CD4-positive, alpha-beta T cell treated with Interferon gamma for 1 hour (primary cell): Measurements from ENCODE around the gene LGI2.
"Not testable (repeated sequence)": the region's sequence is repeated elsewhere in the genome, so short reads cannot be mapped to it uniquely, and the experiment has no call there.

Source experiments
- DNase-seq: peaks from one replicate; pipeline ENCODE4 v3.0.0-alpha.2; 2020

Gene LGI2, protein sequence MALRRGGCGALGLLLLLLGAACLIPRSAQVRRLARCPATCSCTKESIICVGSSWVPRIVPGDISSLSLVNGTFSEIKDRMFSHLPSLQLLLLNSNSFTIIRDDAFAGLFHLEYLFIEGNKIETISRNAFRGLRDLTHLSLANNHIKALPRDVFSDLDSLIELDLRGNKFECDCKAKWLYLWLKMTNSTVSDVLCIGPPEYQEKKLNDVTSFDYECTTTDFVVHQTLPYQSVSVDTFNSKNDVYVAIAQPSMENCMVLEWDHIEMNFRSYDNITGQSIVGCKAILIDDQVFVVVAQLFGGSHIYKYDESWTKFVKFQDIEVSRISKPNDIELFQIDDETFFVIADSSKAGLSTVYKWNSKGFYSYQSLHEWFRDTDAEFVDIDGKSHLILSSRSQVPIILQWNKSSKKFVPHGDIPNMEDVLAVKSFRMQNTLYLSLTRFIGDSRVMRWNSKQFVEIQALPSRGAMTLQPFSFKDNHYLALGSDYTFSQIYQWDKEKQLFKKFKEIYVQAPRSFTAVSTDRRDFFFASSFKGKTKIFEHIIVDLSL

DNA sequence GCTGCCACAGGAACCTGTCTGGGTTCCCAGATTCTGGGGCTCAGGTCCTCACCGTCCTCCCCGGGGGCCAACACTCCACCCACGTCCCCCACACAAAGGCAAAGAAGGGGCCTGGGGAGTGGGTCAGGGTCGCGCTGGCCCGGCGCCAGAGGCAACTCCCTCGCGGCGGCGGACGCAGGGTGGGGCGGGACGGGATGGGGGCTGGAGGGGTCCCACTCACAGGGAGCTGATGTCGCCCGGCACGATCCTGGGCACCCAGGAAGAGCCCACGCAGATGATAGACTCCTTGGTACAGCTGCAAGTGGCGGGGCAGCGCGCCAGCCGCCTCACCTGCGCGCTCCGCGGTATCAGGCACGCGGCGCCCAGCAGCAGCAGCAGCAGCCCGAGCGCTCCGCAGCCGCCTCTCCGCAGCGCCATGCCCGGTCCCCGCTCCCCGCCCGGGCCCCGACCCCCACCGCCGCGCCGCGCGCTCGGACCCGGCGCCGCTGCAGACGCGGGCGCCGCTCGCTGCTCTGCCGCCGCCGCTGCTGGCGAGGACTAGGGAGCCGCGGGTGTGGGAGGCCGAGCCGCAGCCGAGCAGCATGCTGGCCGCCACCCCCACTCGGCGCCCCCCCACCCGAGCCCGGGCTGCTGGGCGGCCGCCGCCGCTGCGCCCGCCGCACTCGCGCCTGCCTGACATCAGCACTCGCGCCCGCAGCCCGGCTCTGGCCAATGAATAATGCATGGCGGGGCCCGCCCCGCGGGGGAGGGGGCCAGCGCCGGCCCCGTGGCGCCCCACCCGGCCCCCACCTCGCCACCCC is at the start of gene LGI2:
LGI2 (minus strand) TSS at position 670 of the 800 bp plus-strand sequence; CDS start at position 417, 253 bp downstream.
- DNase-seq = no peak

DNA sequence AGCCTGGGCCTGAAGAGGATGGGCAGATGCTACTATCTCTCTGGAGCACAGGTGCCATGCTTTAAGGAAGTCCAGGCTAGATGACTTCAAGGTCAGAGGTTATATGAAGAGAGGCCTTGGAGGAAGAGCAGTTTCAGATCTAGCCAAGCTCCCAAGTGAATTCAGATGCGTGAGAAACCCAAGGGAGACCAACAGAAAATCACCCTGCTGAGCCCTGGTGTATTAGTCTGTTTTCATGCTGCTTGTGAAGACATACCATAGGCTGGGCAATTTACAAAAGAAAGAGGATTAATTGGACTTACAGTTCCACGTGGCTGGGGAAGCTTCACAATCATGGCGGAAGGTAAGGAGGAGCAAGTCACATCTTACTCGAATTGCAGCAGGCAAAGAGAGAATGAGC is 47.8 kb upstream of the LGI2 start:
- DNase-seq = no peak

DNA sequence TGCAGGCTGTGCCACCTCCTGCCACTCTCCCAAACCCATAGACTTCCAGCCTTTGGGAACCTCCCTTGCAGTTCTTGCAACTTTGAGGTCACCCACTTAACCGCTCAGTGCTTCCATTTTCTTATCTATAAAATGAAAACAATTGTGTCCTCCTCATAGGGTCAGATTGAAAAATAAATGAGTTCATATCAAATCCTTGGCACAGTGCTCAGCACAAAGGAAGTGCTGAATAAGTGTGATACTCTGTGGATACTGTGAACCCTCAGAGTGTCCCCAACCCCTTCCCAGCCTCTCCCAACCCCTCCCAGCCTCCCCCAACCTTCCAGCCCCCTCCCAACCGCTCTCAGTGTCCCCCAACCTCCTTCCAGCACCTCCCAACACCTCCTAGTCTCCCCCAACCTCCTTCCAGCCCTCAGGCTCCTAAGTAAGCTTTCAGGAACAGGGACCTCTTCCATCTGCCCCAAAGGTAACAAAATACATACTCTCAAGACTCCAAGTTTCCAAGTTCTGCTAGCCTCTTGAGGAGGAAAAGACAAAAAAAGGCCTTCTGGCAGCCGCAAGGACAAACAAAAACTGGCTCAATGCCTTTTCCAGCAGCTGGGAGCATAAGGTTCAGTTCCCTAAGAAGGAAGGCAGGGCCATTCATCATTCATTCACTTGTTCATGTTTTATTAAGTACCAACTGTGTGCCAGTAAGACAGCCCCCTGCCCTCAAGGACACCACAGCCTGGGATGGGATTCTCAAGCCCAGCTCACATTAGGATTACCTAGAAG is 46.1 kb upstream of the LGI2 start:
- no peak for DNase-seq

DNA sequence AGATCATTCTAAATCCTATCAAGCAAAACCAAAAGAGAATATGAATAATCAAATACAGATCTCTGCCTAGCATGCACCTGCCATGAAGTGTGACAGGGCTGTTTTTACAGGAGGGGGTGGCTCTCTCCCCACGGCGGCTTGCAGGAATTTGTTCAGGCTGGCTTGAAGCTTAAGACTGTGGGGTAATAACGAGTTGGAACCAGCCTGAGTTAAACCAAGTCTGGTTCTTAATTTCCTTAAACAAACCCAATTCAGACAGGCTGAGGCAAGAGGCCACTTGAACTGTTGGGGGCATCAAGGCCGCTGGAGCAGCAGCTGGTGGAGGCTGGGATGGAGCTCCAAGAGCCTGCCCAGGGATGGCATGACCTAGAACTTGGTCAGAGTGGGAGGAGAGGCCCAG is 45.1 kb upstream of the LGI2 start:
- DNase-seq = no peak

DNA sequence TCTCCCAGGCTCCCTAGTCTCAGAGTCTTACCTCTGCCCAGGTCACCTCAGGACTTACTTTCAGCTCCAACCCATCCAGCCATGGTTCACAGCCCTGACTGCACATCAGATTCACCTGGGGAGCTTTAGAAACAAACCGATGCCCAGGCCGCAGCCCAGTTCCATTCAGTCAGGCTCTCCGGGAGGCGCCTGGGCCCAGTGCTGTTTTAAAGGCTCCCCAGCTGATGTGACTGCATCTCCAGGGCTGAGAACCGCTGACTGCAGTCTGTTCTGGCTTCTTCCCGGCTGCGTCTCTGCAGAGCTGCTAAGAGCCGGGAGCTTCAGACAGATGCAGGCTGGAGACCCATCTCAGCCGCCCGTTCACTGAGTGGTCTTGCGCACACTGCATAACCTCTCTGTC is 44.4 kb upstream of the LGI2 start:
- no peak for DNase-seq

DNA sequence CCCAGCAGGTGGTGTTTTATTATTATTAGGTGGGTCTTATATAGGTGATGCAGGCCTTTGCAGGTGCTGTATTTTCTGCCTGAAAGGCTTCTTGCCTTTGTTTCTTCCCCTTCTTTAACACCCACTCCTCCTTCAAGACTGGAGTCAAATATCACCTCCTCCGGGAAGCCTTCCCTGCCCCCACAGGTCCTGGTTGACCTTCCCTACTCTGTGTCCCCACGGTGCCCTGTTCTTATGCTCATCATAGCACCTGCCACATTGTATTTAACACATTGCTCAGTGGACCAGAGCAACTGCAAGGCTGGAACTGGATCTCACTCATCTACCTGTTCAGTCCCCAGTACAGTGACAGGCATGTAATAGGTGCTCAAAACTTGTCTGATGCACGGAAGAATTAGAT is 39.8 kb upstream of the LGI2 start:
- no peak for DNase-seq

DNA sequence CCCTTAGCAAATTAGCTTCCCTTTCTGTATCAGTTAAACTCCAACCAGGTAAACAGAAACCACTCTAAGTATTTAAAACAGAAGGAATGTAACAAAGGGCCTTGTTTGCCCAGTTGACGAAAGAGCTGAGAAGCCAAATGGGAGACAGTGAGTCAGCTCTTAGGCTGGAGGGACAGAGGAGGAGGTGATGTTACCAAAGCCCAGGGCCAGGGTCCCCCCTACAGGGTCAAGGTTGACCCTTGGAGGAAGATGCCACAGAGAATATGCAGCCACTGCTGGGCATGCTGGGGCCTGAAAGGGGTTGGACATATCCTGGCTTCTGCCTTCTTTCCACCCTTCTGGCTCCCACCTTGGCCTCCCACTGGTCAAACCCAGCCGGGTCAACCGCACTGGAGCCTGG is 38.3 kb upstream of the LGI2 start:
- DNase-seq = no peak

DNA sequence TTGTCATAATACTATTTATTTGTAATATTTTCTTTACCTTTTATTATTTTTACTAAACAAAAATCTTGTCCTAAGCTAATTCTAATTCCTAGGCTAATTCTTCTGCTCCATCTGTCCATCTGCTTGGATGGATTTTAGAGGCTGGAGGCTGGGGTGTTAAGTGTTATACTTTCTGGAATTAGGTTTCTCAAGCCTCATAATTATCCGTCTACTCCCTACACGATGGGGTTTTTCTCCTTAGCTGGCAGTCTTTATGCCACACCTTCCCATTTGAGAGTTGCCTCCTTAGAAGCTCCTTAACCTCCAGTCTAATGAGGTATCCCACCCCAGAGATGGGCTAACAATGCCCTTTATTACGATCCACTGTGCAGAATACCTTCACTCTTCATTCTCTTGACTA is 37.6 kb upstream of the LGI2 start:
- DNase-seq = no peak

DNA sequence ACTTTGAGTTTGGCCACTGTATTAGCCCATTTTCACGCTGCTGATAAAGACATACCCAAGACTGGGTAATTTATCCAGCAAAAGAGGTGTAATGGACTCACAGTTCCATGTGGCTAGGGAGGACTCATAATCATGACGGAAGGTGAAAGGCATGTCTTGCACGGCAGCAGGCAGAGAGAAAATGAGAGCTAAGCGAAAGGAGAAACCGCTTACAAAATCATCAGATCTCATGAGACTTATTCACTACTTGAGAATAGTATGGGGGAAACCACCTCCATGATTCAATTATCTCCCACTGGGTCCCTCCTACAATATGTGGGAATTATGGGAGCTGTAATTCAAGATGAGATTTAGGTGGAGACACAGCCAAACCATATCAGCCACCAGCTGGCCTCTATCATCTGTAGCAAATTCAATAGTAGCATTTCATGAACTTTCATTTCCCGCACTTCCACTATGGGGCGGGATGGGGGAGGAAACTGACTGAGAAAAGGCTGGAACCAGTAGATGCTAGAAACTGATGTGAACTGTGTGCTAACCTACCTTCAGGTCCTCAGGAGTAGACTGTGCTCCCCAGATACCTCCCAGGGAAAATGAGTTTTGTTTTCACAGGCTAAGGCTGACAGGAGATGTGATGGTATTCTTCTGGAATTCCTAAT is 35.3 kb upstream of the LGI2 start:
- DNase-seq = no peak

DNA sequence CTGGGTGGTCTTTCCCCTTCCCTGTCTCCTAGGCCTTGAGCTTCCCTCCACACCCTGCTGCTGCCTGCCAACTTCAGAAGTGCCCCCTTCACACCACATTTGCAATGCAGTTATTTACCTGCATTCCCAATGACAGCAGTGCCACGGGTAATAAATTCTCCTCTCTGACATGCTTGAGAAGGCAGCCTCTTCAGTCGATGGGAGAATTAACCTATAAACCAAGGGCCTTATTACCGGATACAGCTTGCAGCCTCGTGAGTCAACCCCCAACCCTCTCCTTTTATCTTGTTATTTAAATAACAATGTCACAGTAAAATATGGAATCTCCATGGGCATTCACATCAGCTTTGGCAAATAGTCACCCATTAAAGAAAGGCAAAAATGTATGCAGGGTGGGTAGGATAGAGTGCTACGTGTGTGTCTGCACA is 34.7 kb upstream of the LGI2 start:
- DNase-seq = no peak

DNA sequence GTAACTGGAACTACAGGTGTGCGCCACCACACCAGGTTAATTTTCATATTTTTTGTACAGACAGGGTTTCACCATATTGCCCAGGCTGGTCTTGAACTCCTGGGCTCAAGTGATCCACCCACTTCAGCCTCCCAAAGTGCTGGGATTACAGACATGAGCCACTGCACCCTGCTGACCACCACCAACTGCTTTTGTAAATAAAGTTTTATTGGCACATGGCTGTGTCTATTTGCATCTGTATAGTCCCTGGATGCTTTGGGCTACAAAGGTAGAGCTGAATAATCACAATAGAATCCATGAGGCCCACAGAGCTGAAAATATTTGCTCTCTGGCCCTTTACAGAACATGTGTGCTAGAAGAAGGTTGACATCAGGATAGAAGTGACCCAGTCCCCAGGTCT is 33.7 kb upstream of the LGI2 start:
- DNase-seq = not testable (repeated sequence)

DNA sequence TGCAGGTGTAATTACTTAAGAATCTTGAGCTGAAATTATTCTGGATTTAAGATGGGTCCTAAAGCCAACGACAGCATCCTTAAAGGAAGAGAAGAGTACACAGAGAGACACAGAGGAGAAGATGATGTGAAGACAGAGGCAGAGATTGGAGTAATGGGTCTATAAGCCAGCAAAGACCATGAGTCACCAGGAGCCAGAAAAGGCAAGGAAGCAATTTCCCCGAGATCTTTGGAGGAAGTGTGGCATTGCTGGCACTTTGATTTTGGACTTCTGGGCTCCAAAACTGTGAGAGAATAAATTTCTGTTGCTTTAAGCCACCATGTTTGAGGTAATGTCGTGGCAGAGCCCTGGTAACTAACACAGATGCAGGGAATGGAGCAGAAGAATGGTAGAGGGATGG is 32.4 kb upstream of the LGI2 start:
- no peak for DNase-seq

DNA sequence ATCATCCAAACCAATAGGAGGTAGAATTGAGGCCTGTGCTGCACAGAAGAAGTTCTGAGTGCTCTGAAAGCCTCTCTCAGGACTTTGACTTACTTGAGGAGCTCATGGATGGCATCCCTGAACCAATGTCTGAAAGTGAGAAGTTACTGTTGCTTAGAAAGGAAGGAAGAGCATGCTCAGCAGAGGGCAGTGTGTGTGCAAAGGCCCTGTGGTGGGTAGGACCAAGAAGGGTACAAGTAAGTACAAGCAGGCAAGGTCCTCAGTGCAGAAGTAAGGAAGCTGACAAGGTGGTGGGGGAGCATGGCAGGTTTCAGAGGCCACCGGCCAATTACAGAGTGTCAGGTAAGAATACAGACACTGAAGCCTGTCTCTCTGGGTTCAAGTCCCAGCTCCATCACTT is 31.4 kb upstream of the LGI2 start:
- no peak for DNase-seq

DNA sequence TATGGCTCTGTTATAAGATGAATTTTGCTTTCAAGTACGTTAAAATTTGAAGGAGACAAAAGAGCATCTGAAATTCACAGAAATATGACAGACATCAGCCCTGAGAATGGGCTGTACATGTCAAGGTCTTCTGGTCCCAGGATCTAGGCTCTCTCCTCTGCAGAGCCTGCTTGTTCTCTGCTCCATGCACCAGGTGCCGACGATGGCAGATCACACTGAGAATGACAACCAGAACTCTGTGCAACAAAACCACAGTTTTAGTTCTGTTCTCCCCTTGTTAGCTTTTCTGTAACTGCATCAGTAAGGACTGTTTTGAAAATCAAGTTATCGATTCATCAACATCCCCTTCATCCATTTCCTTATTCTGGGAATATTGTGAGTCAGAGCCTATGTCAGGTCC is 30.9 kb upstream of the LGI2 start:
- no peak for DNase-seq

DNA sequence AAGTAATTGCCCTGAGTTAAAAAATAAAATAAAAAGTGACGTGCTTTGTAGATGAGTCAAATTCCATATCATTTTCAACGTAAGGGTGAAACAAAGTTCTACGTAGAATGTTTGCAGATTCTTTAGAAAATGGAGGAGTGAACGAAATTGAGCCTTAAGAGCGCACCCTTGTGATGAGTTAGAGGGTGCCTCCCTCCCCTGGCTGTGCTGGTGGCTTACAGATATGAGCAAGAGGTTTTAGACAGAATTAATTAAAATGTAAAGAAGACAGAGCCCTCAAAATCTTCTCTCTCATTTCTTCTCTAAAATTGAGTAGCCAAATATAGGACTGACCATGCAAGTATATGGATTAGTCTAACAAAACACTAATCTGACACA is 30.2 kb upstream of the LGI2 start:
- no peak for DNase-seq

DNA sequence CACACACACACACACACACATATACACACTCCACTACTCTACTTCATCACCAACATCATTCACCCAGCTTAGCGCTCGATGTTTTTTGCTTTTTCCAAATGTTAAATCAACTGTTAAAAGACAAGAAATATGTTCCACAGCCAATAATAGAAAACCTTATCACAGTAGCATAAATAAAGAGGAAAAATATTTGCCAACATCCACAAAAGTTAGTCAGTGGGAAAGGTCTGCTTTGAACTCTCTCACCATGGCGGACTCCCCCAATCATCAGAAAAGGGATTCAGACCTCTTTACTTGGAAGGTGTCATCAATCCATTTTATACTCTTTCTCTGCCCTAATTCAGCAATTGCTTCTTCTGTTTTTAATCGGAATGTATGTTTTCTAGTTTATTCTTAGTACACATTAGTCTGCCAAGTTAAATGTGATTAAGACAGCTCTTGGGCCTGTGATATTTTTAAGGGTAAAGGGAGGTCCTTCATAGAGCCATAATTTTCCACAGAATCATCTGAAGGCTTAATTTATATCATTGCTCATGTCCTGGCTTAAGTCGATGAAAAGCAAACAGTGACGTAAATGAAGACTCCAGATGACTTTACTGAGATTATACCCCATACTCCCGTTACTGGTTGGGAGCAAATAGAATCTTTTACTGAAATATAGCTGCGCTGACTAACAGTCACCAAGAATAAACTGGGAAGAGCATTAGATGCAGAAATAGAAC is 29.7 kb upstream of the LGI2 start:
- DNase-seq = no peak

DNA sequence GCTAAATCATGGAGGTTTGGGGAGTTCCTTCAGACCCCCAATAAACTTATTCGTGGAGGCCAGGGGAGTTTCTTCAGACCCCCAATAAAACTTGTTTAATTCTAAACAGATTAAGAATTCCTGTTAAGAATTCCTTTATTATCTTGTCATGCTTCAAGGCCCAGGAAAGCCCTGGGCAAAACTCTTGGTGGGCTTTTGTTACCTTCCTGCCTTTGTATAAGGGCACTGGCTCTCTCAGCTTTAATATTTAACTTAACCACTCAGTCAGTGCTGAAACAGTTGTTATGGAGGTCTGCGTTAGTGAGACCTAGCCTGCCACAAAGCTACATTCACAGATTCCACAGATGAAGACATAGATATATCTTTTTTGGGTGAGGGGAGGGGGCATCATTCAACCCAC is 29.0 kb upstream of the LGI2 start:
- DNase-seq = no peak

DNA sequence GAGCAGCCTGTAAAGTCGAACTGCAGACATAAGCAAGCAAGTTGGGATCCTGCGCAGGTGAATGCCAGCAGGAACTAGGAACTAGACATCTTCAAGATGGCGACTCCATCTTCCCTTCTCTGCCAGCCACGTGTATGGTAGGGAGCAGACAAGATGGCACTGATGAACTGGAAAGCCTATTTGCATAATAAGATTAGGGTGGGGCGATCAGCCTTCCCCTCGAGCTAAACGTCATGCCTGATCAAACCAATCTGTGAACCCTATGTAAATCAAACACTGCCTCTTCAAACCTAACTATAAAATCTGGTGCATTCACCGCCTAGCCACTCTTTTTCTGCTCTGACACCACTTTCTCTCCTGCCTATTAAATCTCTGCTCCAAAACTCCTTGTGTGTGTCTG is 28.1 kb upstream of the LGI2 start:
- no peak for DNase-seq

DNA sequence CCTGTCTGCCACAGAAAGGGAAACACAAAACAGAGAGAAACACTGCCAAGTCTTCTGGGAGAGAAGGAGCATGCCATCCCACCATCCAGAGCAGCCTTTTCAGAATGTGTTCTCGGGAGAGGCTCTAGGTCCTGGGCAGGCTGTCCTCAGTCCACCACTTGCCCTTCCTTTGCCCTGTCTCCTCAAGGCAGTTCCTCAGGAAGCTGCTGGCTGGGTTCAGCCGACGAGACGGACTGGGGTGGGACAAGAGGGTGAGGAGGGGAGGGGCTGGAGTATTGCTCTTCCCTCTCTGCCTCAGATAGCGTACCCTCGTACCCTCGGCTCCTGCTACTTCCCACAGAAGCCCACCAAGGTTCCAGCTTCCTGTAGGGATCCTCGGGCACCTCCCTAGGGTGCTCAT is 26.6 kb upstream of the LGI2 start:
- no peak for DNase-seq

DNA sequence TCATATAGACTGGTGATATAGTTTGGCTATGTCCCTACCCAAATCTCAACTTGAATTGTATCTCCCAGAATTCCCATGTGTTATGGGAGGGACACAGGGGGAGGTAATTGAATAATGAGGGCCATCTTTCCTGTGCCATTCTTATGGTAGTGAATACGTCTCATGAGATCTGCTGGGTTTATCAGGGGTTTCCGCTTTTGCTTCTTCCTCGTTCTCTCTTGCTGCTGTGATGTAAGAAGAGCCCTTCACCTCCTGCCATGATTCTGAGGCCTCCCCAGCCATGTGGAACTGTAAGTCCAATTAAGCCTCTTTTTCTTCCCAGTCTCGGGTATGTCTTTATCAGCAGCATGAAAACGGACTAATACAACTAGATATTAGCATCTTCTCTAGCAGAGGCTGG is 21.3 kb upstream of the LGI2 start:
- DNase-seq = not testable (repeated sequence)

DNA sequence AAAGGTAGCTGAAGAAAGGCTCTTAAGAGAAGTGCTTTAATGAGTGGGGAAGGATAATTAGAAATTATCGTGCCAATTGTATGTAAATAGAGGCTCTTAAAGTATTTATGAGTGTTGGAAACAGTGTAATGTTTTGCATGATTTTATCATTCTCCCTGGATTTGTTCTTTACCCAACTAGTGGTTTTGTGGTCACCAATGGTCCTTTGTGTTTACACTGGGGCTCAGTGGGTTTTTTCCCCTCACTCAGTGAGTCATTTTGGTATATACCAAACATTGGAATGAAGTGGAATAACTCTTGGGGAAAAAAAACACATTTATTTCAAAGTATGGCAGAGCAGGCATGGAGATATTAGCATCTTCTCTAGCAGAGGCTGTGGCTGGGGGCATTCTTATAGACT is 20.8 kb upstream of the LGI2 start:
- DNase-seq = no peak
